ENCODE data around the gene POLR2L.

The POLR2L gene

GRCh38 chr11:873706-874105, 31.4 kb upstream of the POLR2L start:
- Histone ChIP-seq H3K27ac (ENCODE audit: low read depth, low read length) (no peak overlapping the region), H3K27me3 (ENCODE audit: low read length) (no peaks in the 10 kb centered on the region), H3K4me3 (ENCODE audit: insufficient read depth, low read length, poor library complexity, severe bottlenecking) (no peak overlapping the region), H4K20me1 (ENCODE audit: low read depth, low read length) (no peaks in the 10 kb centered on the region), H3F3A (ENCODE audit: insufficient read depth) (no peaks in the 10 kb centered on the region), H3K36me3 (ENCODE audit: low read length) (no peaks in the 10 kb centered on the region), H2AFZ (ENCODE audit: low read depth, low read length, severe bottlenecking) (no peak overlapping the region), H3K9me2 (replicated peaks; ENCODE audit: insufficient read depth, low read length) (no peaks in the 10 kb centered on the region), H3K9me3 (ENCODE audit: insufficient read depth, low read length) (no peaks in the 10 kb centered on the region), H3K79me2 (ENCODE audit: insufficient read depth, low read length) (no peaks in the 10 kb centered on the region), H3K9ac (ENCODE audit: low read length) (no peak overlapping the region), H3K4me2 (ENCODE audit: low read depth, low read length, poor library complexity, severe bottlenecking) (no peak overlapping the region)
- TF ChIP-seq, protein P1, sequence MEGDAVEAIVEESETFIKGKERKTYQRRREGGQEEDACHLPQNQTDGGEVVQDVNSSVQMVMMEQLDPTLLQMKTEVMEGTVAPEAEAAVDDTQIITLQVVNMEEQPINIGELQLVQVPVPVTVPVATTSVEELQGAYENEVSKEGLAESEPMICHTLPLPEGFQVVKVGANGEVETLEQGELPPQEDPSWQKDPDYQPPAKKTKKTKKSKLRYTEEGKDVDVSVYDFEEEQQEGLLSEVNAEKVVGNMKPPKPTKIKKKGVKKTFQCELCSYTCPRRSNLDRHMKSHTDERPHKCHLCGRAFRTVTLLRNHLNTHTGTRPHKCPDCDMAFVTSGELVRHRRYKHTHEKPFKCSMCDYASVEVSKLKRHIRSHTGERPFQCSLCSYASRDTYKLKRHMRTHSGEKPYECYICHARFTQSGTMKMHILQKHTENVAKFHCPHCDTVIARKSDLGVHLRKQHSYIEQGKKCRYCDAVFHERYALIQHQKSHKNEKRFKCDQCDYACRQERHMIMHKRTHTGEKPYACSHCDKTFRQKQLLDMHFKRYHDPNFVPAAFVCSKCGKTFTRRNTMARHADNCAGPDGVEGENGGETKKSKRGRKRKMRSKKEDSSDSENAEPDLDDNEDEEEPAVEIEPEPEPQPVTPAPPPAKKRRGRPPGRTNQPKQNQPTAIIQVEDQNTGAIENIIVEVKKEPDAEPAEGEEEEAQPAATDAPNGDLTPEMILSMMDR (IDR thresholded peaks at IDR 0.05; ENCODE audit: insufficient read depth, low read length, poor library complexity, severe bottlenecking) = no peak
- TF ChIP-seq EZH2phosphoT487 (conservative IDR thresholded peaks at IDR 0.05; ENCODE audit: low read length) = no peak

GRCh38 chr11:872799-873198, 30.5 kb upstream of the POLR2L start:
- no peaks in the 10 kb centered on the region for H3K9me2 ChIP-seq (replicated peaks; ENCODE audit: insufficient read depth, low read length)
- H3K27me3 ChIP-seq (ENCODE audit: low read length) = no peaks in the 10 kb centered on the region
- TF ChIP-seq EZH2phosphoT487 (conservative IDR thresholded peaks at IDR 0.05; ENCODE audit: low read length) = no peak
- TF ChIP-seq, protein P1 (IDR thresholded peaks at IDR 0.05; ENCODE audit: insufficient read depth, low read length, poor library complexity, severe bottlenecking) = no peak
- H3K4me3 ChIP-seq (ENCODE audit: insufficient read depth, low read length, poor library complexity, severe bottlenecking) = no peak overlapping the region
- no peaks in the 10 kb centered on the region for H4K20me1 ChIP-seq (ENCODE audit: low read depth, low read length)
- no peak overlapping the region for H3K27ac ChIP-seq (ENCODE audit: low read depth, low read length)
- no peaks in the 10 kb centered on the region for H3F3A ChIP-seq (ENCODE audit: insufficient read depth)
- no peaks in the 10 kb centered on the region for H3K36me3 ChIP-seq (ENCODE audit: low read length)
- no peak overlapping the region for H3K9ac ChIP-seq (ENCODE audit: low read length)
- no peaks in the 10 kb centered on the region for H3K9me3 ChIP-seq (ENCODE audit: insufficient read depth, low read length)
- H3K79me2 ChIP-seq (ENCODE audit: insufficient read depth, low read length) = no peaks in the 10 kb centered on the region
- H3K4me2 ChIP-seq (ENCODE audit: low read depth, low read length, poor library complexity, severe bottlenecking) = no peak overlapping the region
- no peak overlapping the region for H2AFZ ChIP-seq (ENCODE audit: low read depth, low read length, severe bottlenecking)

DNA sequence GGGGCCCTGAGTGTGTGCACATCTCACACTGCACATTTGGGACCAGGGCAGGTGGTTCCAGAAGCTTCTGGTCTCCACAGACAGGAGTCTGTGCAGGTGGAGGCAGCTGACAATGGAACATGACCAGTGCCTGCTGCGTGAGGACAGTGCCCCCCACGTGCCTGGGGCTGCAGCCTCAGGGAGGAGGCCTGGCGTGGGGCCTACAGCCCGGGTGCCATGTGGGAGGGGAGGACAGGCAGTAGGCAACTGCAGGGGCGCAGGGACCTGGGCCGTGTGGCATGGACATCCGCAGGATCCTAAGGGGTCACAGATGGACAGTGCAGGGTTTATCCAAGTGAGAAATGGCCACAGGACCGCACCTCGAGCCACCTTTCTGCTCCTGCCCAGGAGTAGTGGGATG, 29.1 kb upstream of the POLR2L start:
- H3K4me3 ChIP-seq (ENCODE audit: insufficient read depth, low read length, poor library complexity, severe bottlenecking) = no peak overlapping the region

More for the DNA sequence above, 29.1 kb upstream of the POLR2L start:
- TF ChIP-seq EZH2phosphoT487 (conservative IDR thresholded peaks at IDR 0.05; ENCODE audit: low read length) = no peak
- TF ChIP-seq, protein P1 (IDR thresholded peaks at IDR 0.05; ENCODE audit: insufficient read depth, low read length, poor library complexity, severe bottlenecking) = no peak
- no peaks in the 10 kb centered on the region for H3K79me2 ChIP-seq (ENCODE audit: insufficient read depth, low read length)
- no peaks in the 10 kb centered on the region for H3K9me3 ChIP-seq (ENCODE audit: insufficient read depth, low read length)
- no peaks in the 10 kb centered on the region for H3F3A ChIP-seq (ENCODE audit: insufficient read depth)
- H3K9me2 ChIP-seq (replicated peaks; ENCODE audit: insufficient read depth, low read length) = no peaks in the 10 kb centered on the region
- no peak overlapping the region for H3K4me2 ChIP-seq (ENCODE audit: low read depth, low read length, poor library complexity, severe bottlenecking)
- no peaks in the 10 kb centered on the region for H3K27me3 ChIP-seq (ENCODE audit: low read length)
- no peak overlapping the region for H3K27ac ChIP-seq (ENCODE audit: low read depth, low read length)
- no peak overlapping the region for H3K9ac ChIP-seq (ENCODE audit: low read length)
- H2AFZ ChIP-seq (ENCODE audit: low read depth, low read length, severe bottlenecking) = no peak overlapping the region
- H4K20me1 ChIP-seq (ENCODE audit: low read depth, low read length) = no peaks in the 10 kb centered on the region
- H3K36me3 ChIP-seq (ENCODE audit: low read length) = no peaks in the 10 kb centered on the region
